Breast epithelium (tissue), 4 donors: ENCODE measurements around the gene PCDHA9. TPM values are rescaled to one million over a fixed set of nuclear protein-coding genes. Genes with fewer than 3 reads are reported as not detected.
A peak's percentile ranks its signal among the peaks of the same experiment; 100 is the strongest.
"Not testable (repeated sequence)": the region's sequence is repeated elsewhere in the genome, so short reads cannot be mapped to it uniquely, and the experiment has no call there.

Experiments used
- DNase-seq, 2 donors: peaks; one replicate each; pipeline ENCODE4 v3.0.0-alpha.2; 2019; ENCODE audit warnings: low spot score in 2 of 2
- H3K27ac ChIP-seq, 2 donors: fragments of 200-600 bp; sonication (generic) in 1 of 2; one replicate each; pipeline ENCODE4 v1.5.1; 2016 to 2019; ENCODE audit warnings: mild to moderate bottlenecking in 1 of 2
- H3K27me3 ChIP-seq, 2 donors: fragments of 200-600 bp; sonication (generic) in 1 of 2; one replicate each; pipeline versions ENCODE4 v1.5.1 to v1.6.0; 2017 to 2019; ENCODE audit warnings: control low read depth in 1 of 2, mild to moderate bottlenecking in 1 of 2
- H3K36me3 ChIP-seq: fragments of 200-600 bp; one replicate; pipeline ENCODE4 v1.5.1; 2019
- H3K4me1 ChIP-seq, 2 donors: fragments of 200-600 bp; sonication (generic); one replicate each; pipeline ENCODE4 v1.5.1; 2016 to 2019; ENCODE audit warnings: control low read depth in 1 of 2
- H3K4me3 ChIP-seq, 3 donors: fragments of 200-600 bp; sonication (generic); 1 replicate in 2 of 3; 2 replicates in 1 of 3; pipeline ENCODE4 v1.5.1; 2016 to 2019; ENCODE audit warnings: mild to moderate bottlenecking in 3 of 3, moderate library complexity in 2 of 3
- H3K9me3 ChIP-seq, 2 donors: fragments of 200-600 bp; sonication (generic) in 1 of 2; one replicate each; pipeline ENCODE4 v1.5.1; 2016 to 2019; ENCODE audit warnings: control low read depth in 1 of 2
- POLR2A ChIP-seq: fragments of 450-650 bp; IDR thresholded peaks from one replicate; pipeline ENCODE4 v1.6.1; 2016; ENCODE audit warnings: antibody characterized with exemption, mild to moderate bottlenecking, moderate library complexity
- POLR2AphosphoS5 ChIP-seq, 3 donors: sonication (generic); formaldehyde crosslinking; IDR thresholded peaks; one replicate each; pipeline ENCODE4 v1.6.1; 2017; ENCODE audit warnings: antibody characterized with exemption in 3 of 3
- intact Hi-C: fragments of 100-400 bp; cut with DNase I; formaldehyde crosslinking; loops from one replicate; pipeline ENCODE4 v1.15.1; 2023; ENCODE audit warnings: low total_unique reads
- total RNA-seq, 3 donors: library from RNA; depleted of rRNA; stranded (reverse); fragments of >200 nt; gene quantifications; one replicate each; pipeline ENCODE4 v1.1.0, GENCODE V29; 2016
- TF ChIP-seq, protein P1 (sequence below), 3 donors: fragments of 450-650 bp; IDR thresholded peaks; one replicate each; pipeline ENCODE4 v1.5.1; 2016 to 2017; ENCODE audit warnings: antibody characterized with exemption in 3 of 3, mild to moderate bottlenecking in 3 of 3, moderate library complexity in 3 of 3

PCDHA9 gene, protein sequence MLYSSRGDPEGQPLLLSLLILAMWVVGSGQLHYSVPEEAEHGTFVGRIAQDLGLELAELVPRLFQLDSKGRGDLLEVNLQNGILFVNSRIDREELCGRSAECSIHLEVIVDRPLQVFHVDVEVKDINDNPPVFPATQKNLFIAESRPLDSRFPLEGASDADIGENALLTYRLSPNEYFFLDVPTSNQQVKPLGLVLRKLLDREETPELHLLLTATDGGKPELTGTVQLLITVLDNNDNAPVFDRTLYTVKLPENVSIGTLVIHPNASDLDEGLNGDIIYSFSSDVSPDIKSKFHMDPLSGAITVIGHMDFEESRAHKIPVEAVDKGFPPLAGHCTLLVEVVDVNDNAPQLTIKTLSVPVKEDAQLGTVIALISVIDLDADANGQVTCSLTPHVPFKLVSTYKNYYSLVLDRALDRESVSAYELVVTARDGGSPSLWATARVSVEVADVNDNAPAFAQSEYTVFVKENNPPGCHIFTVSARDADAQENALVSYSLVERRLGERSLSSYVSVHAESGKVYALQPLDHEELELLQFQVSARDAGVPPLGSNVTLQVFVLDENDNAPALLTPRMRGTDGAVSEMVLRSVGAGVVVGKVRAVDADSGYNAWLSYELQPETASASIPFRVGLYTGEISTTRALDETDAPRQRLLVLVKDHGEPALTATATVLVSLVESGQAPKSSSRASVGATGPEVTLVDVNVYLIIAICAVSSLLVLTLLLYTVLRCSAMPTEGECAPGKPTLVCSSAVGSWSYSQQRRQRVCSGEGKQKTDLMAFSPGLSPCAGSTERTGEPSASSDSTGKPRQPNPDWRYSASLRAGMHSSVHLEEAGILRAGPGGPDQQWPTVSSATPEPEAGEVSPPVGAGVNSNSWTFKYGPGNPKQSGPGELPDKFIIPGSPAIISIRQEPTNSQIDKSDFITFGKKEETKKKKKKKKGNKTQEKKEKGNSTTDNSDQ
- total RNA-seq: 1 to 10 TPM in 1 of 3 donors, under 1 TPM in 2; 0.16 to 1.5 (median 0.66) TPM

DNA sequence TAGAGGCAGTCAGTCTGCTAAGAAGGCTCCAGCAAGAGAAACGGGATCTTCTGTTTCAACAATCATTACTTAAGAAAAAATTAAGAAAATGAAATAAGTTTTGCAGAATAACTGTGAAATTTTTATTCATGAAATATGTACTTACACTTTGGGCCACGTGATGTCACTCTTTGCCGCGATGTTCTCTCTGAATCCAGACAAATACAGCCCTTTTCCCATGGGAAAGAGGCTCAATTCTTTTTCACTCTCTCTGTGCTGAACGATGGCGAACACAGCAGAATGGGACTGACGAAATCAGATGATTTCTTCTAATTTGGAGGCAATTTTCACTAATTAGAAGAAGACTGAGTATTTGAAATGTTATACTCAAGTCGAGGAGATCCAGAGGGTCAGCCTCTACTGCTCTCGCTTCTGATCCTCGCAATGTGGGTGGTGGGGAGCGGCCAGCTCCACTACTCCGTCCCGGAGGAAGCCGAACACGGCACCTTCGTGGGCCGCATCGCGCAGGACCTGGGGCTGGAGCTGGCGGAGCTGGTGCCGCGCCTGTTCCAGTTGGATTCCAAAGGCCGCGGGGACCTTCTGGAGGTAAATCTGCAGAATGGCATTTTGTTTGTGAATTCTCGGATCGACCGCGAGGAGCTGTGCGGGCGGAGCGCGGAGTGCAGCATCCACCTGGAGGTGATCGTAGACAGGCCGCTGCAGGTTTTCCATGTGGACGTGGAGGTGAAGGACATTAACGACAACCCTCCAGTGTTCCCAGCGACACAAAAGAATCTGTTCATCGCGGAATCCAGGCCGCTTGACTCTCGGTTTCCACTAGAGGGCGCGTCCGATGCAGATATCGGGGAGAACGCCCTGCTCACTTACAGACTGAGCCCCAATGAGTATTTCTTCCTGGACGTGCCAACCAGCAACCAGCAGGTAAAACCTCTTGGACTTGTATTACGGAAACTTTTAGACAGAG, at the start of gene PCDHA9:
PCDHA9 (plus strand) TSS at position 244 of the 964 bp plus-strand sequence; CDS start at position 358, 114 bp downstream.
- H3K27ac ChIP-seq, DNase-seq, intact Hi-C loops, H3K4me1 ChIP-seq, H3K36me3 ChIP-seq, H3K27me3 ChIP-seq: not testable (repeated sequence)
- Histone ChIP-seq H3K9me3 (peaks cover 31 to 56% of the 10 kb centered on the region in 2 donors), H3K4me3 (peak within 1 kb of the TSS in 2 of 3 donors; percentile 15 to 25)

DNA sequence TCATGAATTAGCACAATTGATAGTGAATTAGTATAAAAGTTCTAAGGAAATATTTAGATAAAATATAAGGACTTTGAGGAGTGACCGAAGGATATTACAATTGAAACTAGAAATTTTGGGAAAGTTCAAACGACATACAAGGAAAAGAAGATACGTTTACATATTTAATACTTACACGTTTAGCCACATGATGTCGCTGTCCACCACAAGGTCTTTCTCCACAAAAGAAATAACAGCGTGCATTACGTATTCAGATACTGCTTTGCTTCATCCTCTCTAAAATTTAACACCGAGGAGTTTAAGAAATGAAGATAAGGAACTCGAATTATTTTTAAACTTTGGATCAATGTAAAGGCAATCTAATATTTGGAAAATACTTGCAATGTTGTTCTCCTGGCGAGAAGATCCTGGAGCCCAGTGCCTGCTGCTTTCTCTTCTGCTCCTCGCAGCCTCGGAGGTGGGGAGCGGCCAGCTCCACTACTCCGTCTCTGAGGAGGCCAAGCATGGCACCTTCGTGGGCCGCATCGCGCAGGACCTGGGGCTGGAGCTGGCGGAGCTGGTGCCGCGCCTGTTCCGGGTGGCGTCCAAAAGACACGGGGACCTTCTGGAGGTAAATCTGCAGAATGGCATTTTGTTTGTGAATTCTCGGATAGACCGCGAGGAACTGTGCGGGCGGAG, 47.2 kb upstream of the PCDHA9 start, which contains the start of gene PCDHA3:
PCDHA3 (plus strand) TSS at position 242 of the 678 bp plus-strand sequence.
- no peak for DNase-seq
- TF ChIP-seq, protein P1, sequence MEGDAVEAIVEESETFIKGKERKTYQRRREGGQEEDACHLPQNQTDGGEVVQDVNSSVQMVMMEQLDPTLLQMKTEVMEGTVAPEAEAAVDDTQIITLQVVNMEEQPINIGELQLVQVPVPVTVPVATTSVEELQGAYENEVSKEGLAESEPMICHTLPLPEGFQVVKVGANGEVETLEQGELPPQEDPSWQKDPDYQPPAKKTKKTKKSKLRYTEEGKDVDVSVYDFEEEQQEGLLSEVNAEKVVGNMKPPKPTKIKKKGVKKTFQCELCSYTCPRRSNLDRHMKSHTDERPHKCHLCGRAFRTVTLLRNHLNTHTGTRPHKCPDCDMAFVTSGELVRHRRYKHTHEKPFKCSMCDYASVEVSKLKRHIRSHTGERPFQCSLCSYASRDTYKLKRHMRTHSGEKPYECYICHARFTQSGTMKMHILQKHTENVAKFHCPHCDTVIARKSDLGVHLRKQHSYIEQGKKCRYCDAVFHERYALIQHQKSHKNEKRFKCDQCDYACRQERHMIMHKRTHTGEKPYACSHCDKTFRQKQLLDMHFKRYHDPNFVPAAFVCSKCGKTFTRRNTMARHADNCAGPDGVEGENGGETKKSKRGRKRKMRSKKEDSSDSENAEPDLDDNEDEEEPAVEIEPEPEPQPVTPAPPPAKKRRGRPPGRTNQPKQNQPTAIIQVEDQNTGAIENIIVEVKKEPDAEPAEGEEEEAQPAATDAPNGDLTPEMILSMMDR (IDR thresholded peaks at IDR 0.05): peak in 2 of 3 donors; percentile 17 to 21
- TF ChIP-seq POLR2AphosphoS5 (IDR thresholded peaks at IDR 0.05): no peak
- peaks cover 39 to 58% of the 10 kb centered on the region in 2 donors for H3K9me3 ChIP-seq
- H3K4me3 ChIP-seq: peak within 1 kb of the TSS; percentile 25 to 62 (median 38)
- intact Hi-C loops: no loop called here
- no peaks in the 10 kb centered on the region for H3K36me3 ChIP-seq
- H3K27me3 ChIP-seq: no peaks in the 10 kb centered on the region
- no peak within 1 kb of the TSS for H3K27ac ChIP-seq
- H3K4me1 ChIP-seq: no peaks in the 10 kb centered on the region

DNA sequence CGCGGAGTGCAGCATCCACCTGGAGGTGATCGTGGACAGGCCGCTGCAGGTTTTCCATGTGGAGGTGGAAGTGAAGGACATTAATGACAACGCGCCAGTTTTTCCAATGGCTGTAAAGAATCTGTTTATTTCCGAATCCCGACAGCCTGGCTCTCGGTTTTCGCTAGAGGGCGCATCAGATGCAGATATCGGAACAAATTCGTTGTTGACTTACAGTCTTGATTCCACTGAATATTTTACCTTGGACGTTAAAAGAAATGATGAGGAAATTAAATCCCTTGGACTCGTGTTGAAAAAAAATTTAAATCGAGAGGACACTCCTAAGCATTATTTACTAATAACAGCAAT, 46.7 kb upstream of the PCDHA9 start:
- intact Hi-C loops: no loop called here
- DNase-seq: no peak
- Histone ChIP-seq H3K27me3 (no peaks in the 10 kb centered on the region), H3K9me3 (peaks cover 34 to 58% of the 10 kb centered on the region in 2 donors), H3K36me3 (no peaks in the 10 kb centered on the region), H3K4me1 (no peaks in the 10 kb centered on the region), H3K4me3 (peak overlapping the region; percentile 25 to 62 (median 38)), H3K27ac (no peak overlapping the region)
- no peak for TF ChIP-seq POLR2A
- TF ChIP-seq POLR2AphosphoS5 (IDR thresholded peaks at IDR 0.05): no peak
- TF ChIP-seq, protein P1 (IDR thresholded peaks at IDR 0.05): peak in 2 of 3 donors; percentile 8 to 18

DNA sequence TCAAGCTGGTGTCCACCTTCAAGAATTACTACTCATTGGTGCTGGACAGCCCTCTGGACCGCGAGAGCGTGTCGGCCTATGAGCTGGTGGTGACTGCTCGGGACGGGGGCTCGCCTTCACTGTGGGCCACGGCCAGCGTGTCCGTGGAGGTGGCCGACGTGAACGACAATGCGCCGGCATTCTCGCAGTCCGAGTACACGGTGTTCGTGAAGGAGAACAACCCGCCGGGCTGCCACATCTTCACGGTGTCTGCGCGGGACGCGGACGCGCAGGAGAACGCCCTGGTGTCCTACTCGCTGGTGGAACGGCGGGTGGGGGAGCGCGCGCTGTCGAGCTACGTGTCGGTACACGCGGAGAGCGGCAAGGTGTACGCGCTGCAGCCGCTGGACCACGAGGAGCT, 45.8 kb upstream of the PCDHA9 start:
- H3K27me3 ChIP-seq, intact Hi-C loops, H3K36me3 ChIP-seq, H3K4me1 ChIP-seq, H3K27ac ChIP-seq, H3K4me3 ChIP-seq, DNase-seq: not testable (repeated sequence)
- peaks cover 34 to 59% of the 10 kb centered on the region in 2 donors for H3K9me3 ChIP-seq

DNA sequence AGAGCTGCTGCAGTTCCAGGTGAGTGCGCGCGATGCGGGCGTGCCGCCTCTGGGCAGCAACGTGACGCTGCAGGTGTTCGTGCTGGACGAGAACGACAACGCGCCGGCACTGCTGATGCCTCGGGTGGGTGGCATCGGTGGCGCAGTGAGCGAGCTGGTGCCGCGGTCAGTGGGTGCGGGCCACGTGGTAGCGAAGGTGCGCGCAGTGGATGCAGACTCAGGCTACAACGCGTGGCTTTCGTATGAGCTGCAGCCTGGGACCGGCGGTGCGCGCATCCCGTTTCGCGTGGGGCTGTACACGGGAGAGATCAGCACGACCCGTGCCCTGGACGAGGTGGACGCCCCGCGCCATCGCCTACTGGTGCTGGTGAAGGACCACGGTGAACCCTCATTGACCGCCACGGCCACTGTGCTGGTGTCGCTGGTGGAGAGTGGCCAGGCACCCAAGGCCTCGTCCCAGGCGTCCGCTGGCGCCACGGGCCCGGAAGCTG, 45.4 kb upstream of the PCDHA9 start:
- H3K9me3 ChIP-seq: peaks cover 34 to 59% of the 10 kb centered on the region in 2 donors
- no peak overlapping the region for H3K27ac ChIP-seq
- no peak for DNase-seq
- H3K27me3 ChIP-seq: no peaks in the 10 kb centered on the region
- H3K36me3 ChIP-seq: no peaks in the 10 kb centered on the region
- no peak for TF ChIP-seq POLR2A
- no peak for TF ChIP-seq POLR2AphosphoS5 (IDR thresholded peaks at IDR 0.05)
- peak overlapping the region in 1 of 3 donors; percentile 24 for H3K4me3 ChIP-seq
- no peaks in the 10 kb centered on the region for H3K4me1 ChIP-seq
- intact Hi-C loops: no loop called here
